ENCODE data around the gene PRSS53.
"Not testable (repeated sequence)": the region's sequence is repeated elsewhere in the genome, so short reads cannot be mapped to it uniquely, and the experiment has no call there.

The PRSS53 gene

DNA sequence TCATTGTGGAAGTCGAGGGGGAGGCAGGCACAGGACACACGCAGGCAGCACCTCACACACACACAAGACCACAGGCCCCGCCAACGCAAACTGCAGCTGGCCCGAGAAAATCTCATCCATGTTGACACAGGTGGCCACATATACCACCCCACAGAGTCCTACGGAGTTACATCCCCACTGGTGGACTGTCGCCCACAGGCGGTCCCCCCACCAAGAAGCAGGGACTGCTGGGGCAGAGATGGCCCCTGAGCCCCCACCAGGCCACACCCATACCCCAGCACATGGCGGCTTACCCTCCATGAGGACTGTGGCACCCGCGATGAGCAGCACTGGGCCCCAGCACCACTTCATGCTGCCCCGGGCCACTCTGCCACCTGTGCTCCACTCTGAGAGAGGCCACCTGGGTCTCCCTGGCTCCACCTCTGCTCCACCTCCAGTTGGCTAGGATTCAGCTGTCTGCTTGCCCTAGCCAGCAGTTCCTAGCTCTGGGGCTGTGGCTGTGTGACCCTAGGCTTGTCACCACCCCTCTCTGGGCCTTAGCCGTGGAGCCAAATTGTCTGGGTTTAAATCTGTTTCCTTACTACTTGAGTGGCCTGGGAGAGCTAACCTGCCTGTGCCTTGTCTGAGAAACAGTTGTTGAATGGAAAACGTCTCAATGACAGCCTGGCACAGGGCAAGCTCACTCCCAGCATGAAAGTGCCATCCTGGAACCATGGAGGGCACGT lies at the start of gene PRSS53:
TSS of gene PRSS53 (minus strand) at position 485 of the 725 bp plus-strand sequence. CDS start at position 351, 134 bp downstream.
- DNase-seq: no peak

DNA sequence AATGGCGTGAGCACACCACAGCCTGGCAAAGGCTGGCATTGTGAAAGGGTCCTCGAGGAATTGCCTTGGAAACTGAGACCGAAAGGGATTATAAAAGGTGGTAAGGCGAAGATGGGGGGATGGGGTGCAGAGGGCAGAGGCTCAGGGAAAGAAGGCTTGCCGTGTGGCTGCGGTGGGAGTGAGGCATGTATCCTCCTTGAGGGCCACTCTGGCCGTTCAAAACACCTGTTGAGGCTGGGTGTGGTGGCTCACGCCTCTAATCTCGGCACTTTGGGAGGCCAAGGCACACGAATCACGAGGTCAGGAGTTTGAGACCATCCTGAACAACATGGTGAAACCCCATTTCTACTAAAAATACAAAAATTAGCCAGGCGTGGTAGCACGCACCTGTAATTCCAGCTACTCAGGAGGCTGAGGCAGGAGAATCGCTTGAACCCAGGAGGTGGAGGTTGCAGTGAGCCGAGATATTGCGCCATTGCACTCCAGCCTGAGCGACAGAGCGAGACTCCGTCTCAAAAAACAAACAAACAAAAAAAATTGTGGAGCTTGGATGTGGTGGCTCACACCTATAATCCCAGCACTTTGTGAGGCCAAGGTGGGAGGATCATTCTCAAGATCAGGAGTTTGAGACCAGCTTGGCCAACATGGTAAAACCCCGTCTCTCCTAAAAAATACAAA lies 48.2 kb upstream of the PRSS53 start:
- DNase-seq: not testable (repeated sequence)

DNA sequence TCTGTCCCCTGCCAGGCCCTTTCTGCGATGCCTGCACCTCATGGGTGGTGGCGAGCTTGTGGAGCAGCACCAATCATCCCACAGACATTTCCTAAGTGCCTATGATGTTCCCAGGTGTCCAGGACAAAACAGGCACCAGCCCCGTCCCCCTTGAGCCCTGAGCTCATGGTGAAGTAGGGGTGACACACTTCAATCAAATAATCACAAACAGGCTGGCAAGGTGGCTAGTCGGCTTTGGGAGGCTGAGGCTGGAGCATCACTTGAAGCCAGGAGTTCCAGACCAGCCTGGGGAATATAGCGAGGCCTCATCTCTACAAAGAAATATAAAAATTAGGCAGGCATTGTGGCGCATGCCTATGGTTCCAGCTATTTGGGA lies 47.5 kb upstream of the PRSS53 start:
- no peak for DNase-seq

DNA sequence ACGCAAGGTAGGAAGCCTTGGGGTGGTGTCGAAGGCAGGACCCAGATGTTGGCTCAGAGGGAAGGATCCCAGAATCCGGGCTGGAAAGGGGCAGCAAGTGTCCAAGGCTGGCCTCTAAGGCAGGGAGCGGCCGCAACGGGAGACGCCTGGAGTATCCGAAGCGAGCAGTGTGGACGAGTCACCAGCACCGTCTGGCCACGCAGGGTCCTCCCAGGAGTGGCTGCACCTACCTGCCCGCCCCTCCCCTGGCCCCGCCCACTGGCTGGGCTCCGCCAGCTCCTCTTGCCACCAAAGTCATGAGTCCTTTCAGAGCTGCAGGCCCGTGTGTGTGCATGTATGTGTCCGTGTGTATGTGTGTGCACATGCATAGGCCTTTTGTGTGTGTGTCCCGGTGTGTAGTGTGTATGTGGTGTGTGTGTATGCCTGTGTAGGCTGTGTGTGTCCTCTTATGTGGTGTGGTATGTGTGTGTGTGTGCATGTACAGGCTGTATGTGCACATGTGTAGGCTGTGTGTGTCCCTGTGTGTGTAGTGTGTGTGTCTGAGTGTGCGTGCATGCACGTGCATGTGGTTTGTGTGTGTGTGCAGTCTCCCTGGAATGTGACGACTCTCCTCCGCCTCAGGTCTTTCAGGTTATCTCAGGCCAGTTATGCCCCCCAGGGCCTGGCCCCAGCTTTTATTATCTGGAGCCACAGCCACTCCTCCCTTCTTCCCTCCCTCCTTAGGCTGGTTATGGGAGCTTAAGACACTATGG lies 47.0 kb upstream of the PRSS53 start, which contains the start of gene PRSS8:
TSS of gene PRSS8 (minus strand) at position 193 of the 752 bp plus-strand sequence. CDS start 229 bp downstream, outside the sequence.
- DNase-seq: peak; percentile 39

DNA sequence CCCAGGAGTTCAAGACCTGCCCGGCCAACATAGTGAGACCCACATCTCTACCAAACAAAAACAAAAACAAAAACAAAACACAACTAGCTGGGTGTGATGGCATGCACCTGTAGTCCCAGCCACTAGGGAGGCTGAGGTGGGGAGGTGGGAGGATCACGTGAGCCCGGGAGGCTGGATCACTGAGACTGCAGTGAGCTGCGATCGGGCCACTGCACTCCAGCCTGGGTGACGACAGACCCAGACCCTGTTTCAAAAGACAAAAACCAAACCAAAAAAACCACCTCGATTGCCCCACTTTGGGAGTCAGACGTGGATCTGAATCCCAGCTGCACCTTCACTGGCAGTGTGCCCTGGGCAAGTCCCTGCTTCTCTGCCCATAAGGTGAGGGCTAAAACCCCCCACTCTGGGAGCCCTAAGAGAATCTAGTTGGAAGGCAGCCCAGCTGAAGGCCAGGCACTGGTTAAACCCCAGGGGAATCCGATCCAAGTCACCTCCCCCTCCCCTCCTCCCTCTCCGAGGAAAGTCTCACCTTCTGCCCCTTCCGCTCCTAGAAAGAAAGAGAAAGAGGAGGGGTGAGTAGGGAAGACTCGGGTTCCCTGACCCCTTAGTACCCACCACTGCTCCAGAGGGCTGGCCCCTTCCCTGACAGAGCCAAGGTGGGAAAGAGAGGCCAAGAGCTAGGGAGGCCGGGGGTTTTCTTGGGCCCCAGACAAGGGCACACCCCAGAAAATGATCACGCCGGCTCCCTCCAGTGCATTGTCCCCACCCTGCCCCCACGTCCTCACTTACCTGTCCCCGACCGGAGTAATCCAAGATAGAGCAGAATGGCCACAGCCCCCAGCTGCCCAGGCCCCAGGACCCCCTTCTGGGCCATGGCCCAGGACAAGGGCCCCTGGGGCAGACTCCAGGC lies 46.1 kb upstream of the PRSS53 start:
- DNase-seq: peak; percentile 37

DNA sequence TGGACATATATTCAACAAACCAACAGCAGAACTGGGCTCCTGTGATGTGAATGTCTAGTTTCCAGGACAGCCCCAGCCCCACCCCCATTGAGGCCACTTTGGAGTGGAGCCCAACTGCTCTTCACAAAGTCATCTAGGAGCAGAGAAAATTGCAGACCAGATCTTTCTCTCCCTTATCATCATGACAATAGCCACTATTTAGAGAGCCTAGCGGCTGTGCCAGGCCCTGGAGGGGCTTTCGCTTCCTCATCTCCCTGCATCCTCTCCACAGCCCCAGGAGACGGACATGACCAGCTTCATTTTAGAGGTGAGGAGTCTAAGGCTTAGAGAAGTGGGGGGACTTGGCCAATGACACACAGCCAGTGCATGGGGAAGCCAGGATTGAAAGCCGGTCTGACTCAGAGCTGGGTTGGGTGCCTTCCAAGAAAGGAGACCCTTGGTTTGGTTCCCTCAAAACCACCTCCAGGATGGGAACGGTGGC lies 45.4 kb upstream of the PRSS53 start:
- DNase-seq: no peak

DNA sequence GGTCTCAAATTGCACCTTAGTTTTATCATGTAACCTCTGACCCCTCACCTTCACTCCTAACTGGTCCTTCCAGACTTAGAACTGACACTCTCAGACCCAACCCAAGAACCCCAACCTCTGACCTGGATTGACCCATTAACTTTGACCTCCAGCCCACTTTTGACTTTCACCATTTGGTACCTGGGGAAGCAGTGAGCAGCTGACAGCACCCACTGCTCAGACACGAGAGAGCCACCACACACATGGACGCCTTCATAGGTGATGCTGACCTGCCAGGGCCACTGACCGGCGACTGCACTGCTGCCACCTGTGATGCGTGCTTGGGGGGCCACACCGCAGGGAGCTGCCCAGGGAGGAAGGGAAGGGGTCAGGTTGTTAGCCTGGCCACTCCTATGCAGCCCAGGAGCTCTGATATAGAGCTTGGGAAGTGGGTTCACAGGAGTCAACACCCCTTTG lies 44.3 kb upstream of the PRSS53 start:
- no peak for DNase-seq

DNA sequence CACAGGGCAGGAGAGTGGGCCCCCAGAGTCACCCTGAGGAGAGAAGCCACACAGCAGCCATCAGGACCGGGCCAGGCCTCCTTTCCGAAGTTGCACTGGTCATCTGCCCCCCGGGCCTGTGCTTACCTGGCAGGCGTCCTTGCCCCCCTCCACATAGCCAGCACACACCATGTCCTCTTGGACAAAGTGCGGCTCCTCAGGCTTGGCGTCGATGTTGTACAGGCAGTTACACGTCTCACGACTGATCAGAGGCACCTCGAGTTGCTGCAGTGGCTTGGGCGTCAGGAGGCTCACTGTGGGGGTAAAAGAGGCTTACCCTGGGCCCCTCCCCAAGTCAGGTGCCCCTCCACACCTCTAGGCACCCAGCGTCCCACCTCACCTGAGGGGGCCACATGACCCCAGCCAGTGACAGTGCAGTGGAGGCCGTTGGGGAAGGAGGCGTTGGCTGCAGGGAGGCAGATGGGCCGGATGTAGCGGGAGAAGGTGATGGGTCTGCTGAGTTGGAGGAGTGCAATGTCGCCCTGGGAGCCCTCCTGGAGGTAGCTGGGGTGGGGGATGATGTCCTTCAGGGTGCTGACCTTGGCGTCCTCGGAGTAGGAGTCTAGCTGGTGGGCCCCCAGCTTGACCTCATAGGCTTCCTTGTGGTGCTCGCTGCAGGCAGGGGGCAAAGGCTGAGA lies 43.7 kb upstream of the PRSS53 start:
- DNase-seq: no peak

DNA sequence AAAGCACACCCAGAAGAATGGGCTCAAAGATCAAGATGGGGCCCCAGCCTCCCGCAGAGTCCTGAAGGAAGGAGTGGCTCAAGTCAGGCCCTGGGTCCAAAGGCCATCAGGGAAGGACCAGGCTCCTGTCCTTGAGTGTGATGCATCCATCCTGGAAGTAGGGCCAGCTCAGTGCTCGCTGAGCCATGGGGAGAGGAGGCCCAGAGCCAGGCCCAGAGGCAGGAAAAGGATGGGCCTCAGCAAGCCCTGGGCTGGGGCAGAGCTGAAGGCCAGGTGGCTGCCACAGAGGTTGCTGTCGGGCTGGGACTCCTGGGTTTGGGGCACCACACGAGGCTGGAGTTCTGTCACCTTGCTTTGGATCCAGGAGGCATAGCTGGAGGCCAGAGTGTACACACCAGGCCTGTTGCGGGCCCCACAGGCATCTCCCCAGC lies 43.1 kb upstream of the PRSS53 start:
- DNase-seq: no peak

DNA sequence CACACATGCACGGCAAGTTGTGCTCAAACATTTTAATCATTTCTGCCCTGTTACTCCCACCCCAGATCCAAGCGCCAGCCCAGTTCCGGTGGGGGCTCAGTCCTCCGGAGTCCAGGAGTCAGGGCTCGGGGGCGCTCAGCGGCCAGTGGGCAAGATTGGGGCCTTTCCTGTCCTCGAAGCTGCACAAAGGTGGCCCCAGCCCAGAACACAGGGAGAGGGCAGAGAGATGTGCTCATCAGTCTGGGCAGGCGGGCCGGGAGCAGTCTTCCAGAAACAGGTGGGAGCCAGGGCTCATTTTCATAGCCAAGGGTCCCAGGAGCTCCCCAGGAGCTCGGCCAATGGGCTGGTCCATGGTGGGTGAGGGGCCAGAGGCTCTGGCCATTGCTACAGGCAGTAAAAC lies 42.7 kb upstream of the PRSS53 start:
- no peak for DNase-seq

DNA sequence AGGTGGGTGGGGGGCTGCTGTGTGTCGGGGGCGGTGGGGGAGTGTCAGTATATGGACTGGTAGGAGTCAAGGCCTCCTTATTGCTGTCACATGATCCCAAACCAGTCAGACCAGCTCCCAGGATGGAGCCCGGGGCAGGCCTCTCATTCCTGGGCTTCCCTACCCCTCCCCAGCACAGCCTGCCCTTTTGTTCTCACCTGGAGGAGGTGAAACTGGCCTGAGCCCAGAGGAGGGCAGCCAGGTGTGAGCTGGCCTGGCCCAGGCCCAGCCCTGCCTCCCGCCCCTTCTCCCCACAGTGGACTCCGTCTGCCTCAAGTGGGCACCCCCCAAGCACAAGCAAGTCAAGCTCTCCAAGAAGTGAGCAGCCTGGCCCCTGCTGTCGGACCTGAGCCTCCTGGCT lies 42.2 kb upstream of the PRSS53 start:
- DNase-seq: peak; percentile 24

DNA sequence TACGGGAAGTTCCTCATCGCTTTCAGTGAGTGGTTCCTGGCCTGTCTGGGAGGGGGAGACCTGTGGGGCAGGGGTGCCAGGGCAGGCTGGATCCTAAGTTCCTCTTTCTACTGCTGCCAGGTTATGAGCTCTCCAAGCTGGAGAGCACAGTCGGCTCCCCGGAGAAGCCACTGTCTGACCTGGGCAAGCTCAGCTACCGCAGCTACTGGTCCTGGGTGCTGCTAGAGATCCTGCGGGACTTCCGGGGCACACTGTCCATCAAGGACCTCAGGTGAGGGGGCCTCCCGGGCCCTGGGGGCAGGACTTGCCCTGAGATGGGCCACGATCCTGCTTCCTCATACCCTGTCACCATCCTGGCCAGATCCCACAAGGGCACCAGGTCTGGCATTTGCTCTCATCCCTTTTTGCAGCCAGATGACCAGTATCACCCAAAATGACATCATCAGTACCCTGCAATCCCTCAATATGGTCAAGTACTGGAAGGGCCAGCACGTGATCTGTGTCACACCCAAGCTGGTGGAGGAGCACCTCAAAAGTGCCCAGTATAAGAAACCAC lies 41.7 kb upstream of the PRSS53 start:
- no peak for DNase-seq

DNA sequence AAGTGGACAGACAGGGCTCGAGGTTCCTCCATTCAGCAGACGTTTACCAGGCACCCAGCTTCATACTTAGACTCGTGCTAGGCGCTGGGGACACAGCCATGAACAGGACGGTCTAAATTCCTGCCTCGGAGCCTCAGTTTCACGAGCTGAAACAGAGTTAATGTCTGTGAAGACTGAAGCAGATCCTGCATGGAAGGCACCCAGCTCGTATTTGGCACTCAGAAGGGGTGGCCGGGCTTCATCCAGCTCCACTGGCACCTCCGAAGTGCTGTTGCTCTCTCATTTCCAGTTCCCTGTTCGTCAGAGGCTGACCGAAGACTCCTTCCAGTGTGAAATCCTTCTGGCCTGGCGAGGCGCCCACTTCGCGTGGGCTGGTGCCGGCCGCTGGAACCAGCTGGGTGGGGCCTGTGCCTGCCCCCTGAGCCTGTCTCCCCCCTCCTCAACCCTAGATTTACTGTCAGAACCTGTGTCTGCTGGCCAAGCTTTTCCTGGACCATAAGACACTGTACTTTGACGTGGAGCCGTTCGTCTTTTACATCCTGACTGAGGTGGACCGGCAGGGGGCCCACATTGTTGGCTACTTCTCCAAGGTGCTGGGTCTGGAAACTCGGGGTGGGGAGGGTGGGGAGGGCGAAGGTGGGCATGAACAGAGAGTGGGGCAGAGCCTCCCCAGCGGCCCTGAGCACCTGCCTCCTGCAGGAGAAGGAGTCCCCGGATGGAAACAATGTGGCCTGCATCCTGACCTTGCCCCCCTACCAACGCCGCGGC lies 41.0 kb upstream of the PRSS53 start:
- no peak for DNase-seq

DNA sequence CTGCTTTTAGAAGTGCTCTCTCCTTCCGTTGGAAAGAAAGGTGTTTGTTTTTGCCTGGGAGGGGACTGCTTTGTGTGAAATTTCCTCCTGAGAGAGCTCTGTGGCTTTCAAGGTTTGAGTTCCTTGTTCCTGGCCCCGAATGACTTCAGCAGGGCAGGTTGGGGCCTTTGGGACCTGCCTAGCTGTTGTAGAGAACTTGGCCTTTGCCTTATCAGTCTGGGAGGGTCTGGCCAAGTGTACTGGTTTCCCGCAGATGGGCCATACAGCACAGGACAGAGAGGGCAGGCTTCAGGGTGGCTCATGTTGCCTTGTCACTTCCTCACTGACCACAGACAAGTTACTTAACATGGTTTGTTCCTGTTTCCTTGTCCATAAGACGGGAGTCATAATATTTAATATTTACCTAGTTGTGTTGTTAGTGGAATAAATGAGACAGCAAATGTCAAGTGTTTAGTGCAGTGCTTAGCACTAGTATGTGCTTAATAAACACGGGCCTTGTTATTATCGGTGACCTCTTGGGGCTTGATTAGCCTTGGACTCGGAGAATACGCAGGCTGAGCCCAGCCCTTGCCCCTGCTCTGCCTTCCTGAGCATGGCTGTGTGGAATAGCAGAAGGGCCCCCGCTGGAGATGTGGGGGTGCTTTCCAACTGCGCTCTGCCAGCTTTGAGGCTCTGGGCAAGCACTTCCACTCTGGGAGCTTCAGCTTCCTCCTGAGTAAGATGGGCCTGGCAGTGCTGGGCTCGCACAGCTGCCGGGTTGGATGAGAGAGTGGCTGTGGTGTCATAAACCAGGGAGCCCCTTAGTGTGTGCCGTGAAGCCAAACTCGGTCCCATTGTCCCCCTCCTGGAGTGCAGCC lies 40.2 kb upstream of the PRSS53 start:
- no peak for DNase-seq

DNA sequence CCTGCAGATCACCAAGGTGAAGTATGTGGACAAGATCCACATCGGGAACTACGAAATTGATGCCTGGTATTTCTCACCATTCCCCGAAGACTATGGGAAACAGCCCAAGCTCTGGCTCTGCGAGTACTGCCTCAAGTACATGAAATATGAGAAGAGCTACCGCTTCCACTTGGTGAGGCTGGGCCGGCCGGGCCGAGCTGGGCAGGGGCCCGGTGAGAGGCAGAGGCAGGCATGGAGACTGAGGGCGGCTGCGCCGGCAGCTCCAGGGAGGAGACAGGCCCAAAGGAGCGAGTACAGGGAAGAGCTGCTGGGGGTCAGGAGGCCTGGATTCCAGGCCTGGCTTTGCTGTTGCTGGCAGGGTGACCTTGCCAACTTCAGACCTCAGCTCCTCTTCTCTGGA lies 38.4 kb upstream of the PRSS53 start:
- DNase-seq: no peak

DNA sequence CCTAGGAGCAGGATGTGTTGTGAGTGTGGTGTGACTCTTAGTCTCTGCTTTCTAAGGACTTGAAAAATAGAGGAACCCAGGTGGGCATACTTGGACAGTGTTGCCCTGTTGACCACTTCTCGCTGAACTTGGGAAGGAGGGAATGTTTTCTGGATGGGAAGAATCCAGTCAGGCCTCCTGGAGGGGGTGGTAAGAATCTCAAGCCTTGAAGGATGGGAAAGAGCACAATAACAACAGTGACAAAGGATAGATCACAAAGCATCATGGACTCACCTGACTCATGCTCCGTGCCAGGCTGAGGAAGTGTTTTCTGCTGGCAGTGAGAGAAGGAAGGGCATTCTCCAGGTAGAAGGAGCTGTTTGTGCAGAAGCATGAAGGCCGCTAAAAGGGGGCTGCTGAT lies 37.1 kb upstream of the PRSS53 start:
- DNase-seq: no peak

DNA sequence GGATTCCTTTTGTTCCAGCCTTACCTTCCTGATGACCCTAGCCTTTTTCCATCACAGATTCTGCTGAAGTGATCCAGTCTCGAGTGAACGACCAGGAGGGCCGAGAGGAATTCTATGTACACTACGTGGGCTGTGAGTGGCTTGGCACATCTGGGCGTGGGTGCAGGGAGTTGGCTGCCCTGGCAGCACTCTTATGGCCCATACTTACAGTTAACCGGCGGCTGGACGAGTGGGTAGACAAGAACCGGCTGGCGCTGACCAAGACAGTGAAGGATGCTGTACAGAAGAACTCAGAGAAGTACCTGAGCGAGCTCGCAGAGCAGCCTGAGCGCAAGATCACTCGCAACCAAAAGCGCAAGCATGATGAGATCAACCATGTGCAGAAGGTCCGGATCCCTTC lies 31.4 kb upstream of the PRSS53 start:
- DNase-seq: no peak

DNA sequence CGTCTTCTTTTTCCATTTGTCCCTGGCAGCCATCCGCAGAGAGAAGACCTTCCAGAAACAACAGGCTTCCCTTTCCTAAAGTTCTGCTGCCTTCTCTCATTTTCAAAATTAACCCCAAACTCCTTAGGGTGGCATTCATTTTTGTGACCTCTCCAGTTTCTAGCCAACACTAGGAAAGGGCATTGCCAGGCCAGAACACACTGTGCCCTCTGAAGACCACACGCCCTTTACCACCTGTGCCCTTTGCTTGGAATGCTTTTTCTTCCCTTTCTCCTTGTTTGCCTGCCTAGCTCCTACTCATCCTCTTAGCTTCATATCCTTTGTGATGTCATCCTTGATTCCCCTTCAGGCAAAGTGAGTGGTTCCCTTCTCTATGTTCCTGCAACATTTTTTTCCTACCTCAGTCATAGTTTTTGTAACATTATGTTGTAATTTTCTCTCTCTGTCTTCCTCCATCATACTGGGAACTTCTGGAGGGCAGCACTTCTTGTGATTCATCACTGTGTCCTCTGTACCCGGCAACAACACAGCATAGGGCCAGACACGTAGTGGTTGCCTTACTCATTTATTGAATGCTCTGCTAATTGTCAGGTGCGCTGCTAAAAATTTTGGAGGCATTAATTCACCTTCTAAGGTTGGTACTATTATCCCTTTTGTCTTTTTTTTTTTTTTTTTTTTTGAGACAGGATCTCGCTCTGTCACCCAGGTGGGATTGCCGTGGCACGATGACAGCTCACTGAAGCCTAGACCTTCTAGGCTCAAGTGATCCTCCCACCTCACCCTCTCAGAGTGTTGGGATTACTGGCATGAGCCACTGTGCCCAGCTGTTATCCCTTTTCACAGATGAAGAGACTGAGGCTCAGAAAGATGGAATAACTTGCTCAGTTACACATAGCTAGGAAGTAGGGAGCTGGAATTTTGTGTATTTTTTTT lies 29.7 kb upstream of the PRSS53 start:
- DNase-seq: no peak
